ENCODE results near the gene ZFYVE28. TPM values are rescaled to one million over a fixed set of nuclear protein-coding genes. Genes with fewer than 3 reads are reported as not detected.

The ZFYVE28 gene
- total RNA-seq, 3 donors from 2014 or later (not counting 1 experiment from before 2014, with no cell fraction given), result 85.4 to 107 (median 104) TPM

GRCh38 chr4:2459589-2460349, 41.3 kb upstream of the ZFYVE28 start:
- H3K27ac ChIP-seq (ENCODE audit: low read length), result no peak overlapping the region
- no peak for TF ChIP-seq CTCF (IDR thresholded peaks at IDR 0.05)
- H3K9me3 ChIP-seq (ENCODE audit: control insufficient read depth, insufficient read depth, low read length), result no peaks in the 10 kb centered on the region
- peaks cover 0 to 6% of the 10 kb centered on the region in 2 donors for H3K27me3 Mint-ChIP-seq (ENCODE audit: low read depth in 2 of 2)
- DNase-seq, result no peak
- intact Hi-C loops (cut with micrococcal nuclease), result no loop called here
- H3K27me3 ChIP-seq (ENCODE audit: control insufficient read depth, insufficient read depth, low read length), result no peaks in the 10 kb centered on the region
- H3K4me1 ChIP-seq (ENCODE audit: control insufficient read depth, insufficient read depth, low read length), result peaks cover 13% of the 10 kb centered on the region
- H3K27ac Mint-ChIP-seq, result no peak overlapping the region
- no peaks in the 10 kb centered on the region for H3K36me3 ChIP-seq (ENCODE audit: control insufficient read depth, insufficient read depth, low read length)
- no peaks in the 10 kb centered on the region for H3K9me3 Mint-ChIP-seq
- no peak for ATAC-seq
- no peaks in the 10 kb centered on the region for H3K36me3 Mint-ChIP-seq
- no peak overlapping the region for H3K4me3 Mint-ChIP-seq
- H3K4me3 ChIP-seq (ENCODE audit: low read length), result no peak overlapping the region
- peaks cover 0 to 14% of the 10 kb centered on the region in 2 donors for H3K4me1 Mint-ChIP-seq
- WGBS (ENCODE audit: insufficient coverage), result 95% methylated on average over 18 of the region's 19 CpGs

GRCh38 chr4:2458546-2459491, 40.4 kb upstream of the ZFYVE28 start:
- H3K9me3 Mint-ChIP-seq, result no peaks in the 10 kb centered on the region
- TF ChIP-seq CTCF (IDR thresholded peaks at IDR 0.05), result no peak
- no peak overlapping the region for H3K4me3 Mint-ChIP-seq
- H3K36me3 Mint-ChIP-seq, result no peaks in the 10 kb centered on the region
- peaks cover 13% of the 10 kb centered on the region for H3K4me1 ChIP-seq (ENCODE audit: control insufficient read depth, insufficient read depth, low read length)
- H3K27me3 ChIP-seq (ENCODE audit: control insufficient read depth, insufficient read depth, low read length), result no peaks in the 10 kb centered on the region
- H3K27ac Mint-ChIP-seq, result no peak overlapping the region
- H3K27ac ChIP-seq (ENCODE audit: low read length), result no peak overlapping the region
- ATAC-seq (no peak), DNase-seq (no peak)
- peaks cover 0 to 14% of the 10 kb centered on the region in 2 donors for H3K4me1 Mint-ChIP-seq
- H3K36me3 ChIP-seq (ENCODE audit: control insufficient read depth, insufficient read depth, low read length), result no peaks in the 10 kb centered on the region
- H3K9me3 ChIP-seq (ENCODE audit: control insufficient read depth, insufficient read depth, low read length), result no peaks in the 10 kb centered on the region
- peaks cover 0 to 6% of the 10 kb centered on the region in 2 donors for H3K27me3 Mint-ChIP-seq (ENCODE audit: low read depth in 2 of 2)
- intact Hi-C loops (cut with micrococcal nuclease), result no loop called here
- no peak overlapping the region for H3K4me3 ChIP-seq (ENCODE audit: low read length)
- WGBS (ENCODE audit: insufficient coverage), result 93% methylated on average over 38 of the region's 38 CpGs

- H3K36me3 ChIP-seq (ENCODE audit: control insufficient read depth, insufficient read depth, low read length), result no peaks in the 10 kb centered on the region
- no peaks in the 10 kb centered on the region for H3K36me3 Mint-ChIP-seq
- H3K27me3 ChIP-seq (ENCODE audit: control insufficient read depth, insufficient read depth, low read length), result no peaks in the 10 kb centered on the region
- no peak overlapping the region for H3K4me3 ChIP-seq (ENCODE audit: low read length)
- H3K27ac Mint-ChIP-seq, result no peak overlapping the region
- H3K9me3 ChIP-seq (ENCODE audit: control insufficient read depth, insufficient read depth, low read length), result no peaks in the 10 kb centered on the region
- H3K4me1 Mint-ChIP-seq, result peaks cover 0 to 6% of the 10 kb centered on the region in 2 donors
- H3K4me3 Mint-ChIP-seq, result no peak overlapping the region
- peaks cover 5% of the 10 kb centered on the region for H3K4me1 ChIP-seq (ENCODE audit: control insufficient read depth, insufficient read depth, low read length)
- no peak for ATAC-seq
- H3K27me3 Mint-ChIP-seq (ENCODE audit: low read depth in 2 of 2), result peaks cover 0 to 6% of the 10 kb centered on the region in 2 donors
- no peaks in the 10 kb centered on the region for H3K9me3 Mint-ChIP-seq
- DNase-seq, result no peak
- WGBS (ENCODE audit: insufficient coverage), result 91% methylated on average over 24 of the region's 24 CpGs
- H3K27ac ChIP-seq (ENCODE audit: low read length), result no peak overlapping the region
- TF ChIP-seq CTCF (IDR thresholded peaks at IDR 0.05), result no peak
- intact Hi-C loops (cut with micrococcal nuclease), result no loop called here
These were observed 39.2 kb upstream of the ZFYVE28 start for GRCh38 chr4:2457481-2458295.

Measured in natural killer cell (primary cell).